Ecto neural progenitor cell (in vitro differentiated cells): ENCODE results near the gene PRKCQ.

Source experiments
- DNase-seq: peaks from one replicate; pipeline ENCODE4 v3.0.0-alpha.2; 2018; ENCODE audit warnings: low spot score

PRKCQ gene

GRCh38 chr10:6579904-6580278 is at the start of gene PRKCQ:
Gene PRKCQ, minus strand, starts transcription at chr10:6580276. Its CDS starts 65,141 bp downstream, at chr10:6515135.
- DNase-seq = no peak

- no peak for DNase-seq
Measured at GRCh38 chr10:6625428-6625827, 45.4 kb upstream of the PRKCQ start.

GRCh38 chr10:6624392-6624791 is 44.3 kb upstream of the PRKCQ start:
- DNase-seq = no peak

GRCh38 chr10:6622921-6623320 is 42.8 kb upstream of the PRKCQ start:
- DNase-seq = no peak

GRCh38 chr10:6621536-6621935 is 41.5 kb upstream of the PRKCQ start:
- no peak for DNase-seq

- DNase-seq = no peak
Measured at GRCh38 chr10:6619660-6620059, 39.6 kb upstream of the PRKCQ start.

GRCh38 chr10:6618340-6618739 is 38.3 kb upstream of the PRKCQ start:
- DNase-seq = no peak

- DNase-seq = no peak
Measured at GRCh38 chr10:6617309-6618076, 37.4 kb upstream of the PRKCQ start.

- no peak for DNase-seq
Measured at GRCh38 chr10:6615971-6616370, 35.9 kb upstream of the PRKCQ start.

GRCh38 chr10:6612371-6612770 is 32.3 kb upstream of the PRKCQ start:
- no peak for DNase-seq

- DNase-seq = no peak
Measured at GRCh38 chr10:6610647-6611046, 30.6 kb upstream of the PRKCQ start.

- no peak for DNase-seq
Measured at GRCh38 chr10:6609625-6610024, 29.5 kb upstream of the PRKCQ start.

GRCh38 chr10:6607778-6608177 is 27.7 kb upstream of the PRKCQ start:
- no peak for DNase-seq

- no peak for DNase-seq
Measured at GRCh38 chr10:6607182-6607581, 27.1 kb upstream of the PRKCQ start.

GRCh38 chr10:6603142-6604125 is 23.4 kb upstream of the PRKCQ start:
- no peak for DNase-seq

- DNase-seq = no peak
Measured at GRCh38 chr10:6602700-6603084, 22.6 kb upstream of the PRKCQ start.

- DNase-seq = no peak
Measured at GRCh38 chr10:6602026-6602699, 22.1 kb upstream of the PRKCQ start.

GRCh38 chr10:6601246-6601805 is 21.2 kb upstream of the PRKCQ start:
- DNase-seq = no peak

GRCh38 chr10:6600224-6600987 is 20.3 kb upstream of the PRKCQ start:
- no peak for DNase-seq

GRCh38 chr10:6598679-6599078 is 18.6 kb upstream of the PRKCQ start:
- DNase-seq = no peak

- DNase-seq = no peak
Measured at GRCh38 chr10:6597478-6597877, 17.4 kb upstream of the PRKCQ start.
